Measurements from ENCODE around the gene ARFGEF3. TPM values are rescaled to one million over a fixed set of nuclear protein-coding genes. Genes with fewer than 3 reads are reported as not detected.

The ARFGEF3 gene
- total and polyA plus RNA-seq, 2 experiments from 2014 or later: 5.8 to 24.6 TPM

- no peak for TF ChIP-seq ZNF462 (CRISPR knock-in tag; IDR thresholded peaks at IDR 0.05)
- no peak for TF ChIP-seq NANOG (IDR thresholded peaks at IDR 0.05; ENCODE audit: borderline replicate concordance)
- TF ChIP-seq REST (IDR thresholded peaks at IDR 0.05; ENCODE audit: unreplicated experiment): no peak
- no peak for TF ChIP-seq CTCF (conservative IDR thresholded peaks at IDR 0.05; ENCODE audit: low read depth in 2 of 2)
- TF ChIP-seq JUNB (IDR thresholded peaks at IDR 0.05; ENCODE audit: unreplicated experiment): no peak
Measured at GRCh38 chr6:138346302-138347195, 184.8 kb downstream of the ARFGEF3 start (continued).
